ENCODE results near the gene PARN.
A peak's percentile ranks its signal among the peaks of the same experiment; 100 is the strongest.

The PARN gene

GRCh38 chr16:14489460-14489859 lies 140.6 kb downstream of the PARN start:
- TF ChIP-seq, protein P1, sequence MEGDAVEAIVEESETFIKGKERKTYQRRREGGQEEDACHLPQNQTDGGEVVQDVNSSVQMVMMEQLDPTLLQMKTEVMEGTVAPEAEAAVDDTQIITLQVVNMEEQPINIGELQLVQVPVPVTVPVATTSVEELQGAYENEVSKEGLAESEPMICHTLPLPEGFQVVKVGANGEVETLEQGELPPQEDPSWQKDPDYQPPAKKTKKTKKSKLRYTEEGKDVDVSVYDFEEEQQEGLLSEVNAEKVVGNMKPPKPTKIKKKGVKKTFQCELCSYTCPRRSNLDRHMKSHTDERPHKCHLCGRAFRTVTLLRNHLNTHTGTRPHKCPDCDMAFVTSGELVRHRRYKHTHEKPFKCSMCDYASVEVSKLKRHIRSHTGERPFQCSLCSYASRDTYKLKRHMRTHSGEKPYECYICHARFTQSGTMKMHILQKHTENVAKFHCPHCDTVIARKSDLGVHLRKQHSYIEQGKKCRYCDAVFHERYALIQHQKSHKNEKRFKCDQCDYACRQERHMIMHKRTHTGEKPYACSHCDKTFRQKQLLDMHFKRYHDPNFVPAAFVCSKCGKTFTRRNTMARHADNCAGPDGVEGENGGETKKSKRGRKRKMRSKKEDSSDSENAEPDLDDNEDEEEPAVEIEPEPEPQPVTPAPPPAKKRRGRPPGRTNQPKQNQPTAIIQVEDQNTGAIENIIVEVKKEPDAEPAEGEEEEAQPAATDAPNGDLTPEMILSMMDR (IDR thresholded peaks at IDR 0.05; ENCODE audit: low read length, missing control alignments) = peak; percentile 9

GRCh38 chr16:14487579-14487978 lies 142.5 kb downstream of the PARN start:
- no peak for DNase-seq (ENCODE audit: low read depth)
- peak overlapping the region; percentile 49 for H3K4me3 ChIP-seq (replicated peaks; ENCODE audit: low read depth, low read length)
- TF ChIP-seq, protein P1 (IDR thresholded peaks at IDR 0.05; ENCODE audit: low read length, missing control alignments) = no peak

More at GRCh38 chr16:14489460-14489859, 140.6 kb downstream of the PARN start:
- no peak overlapping the region for H3K4me3 ChIP-seq (replicated peaks; ENCODE audit: low read depth, low read length)
- DNase-seq (ENCODE audit: low read depth) = no peak

DNA sequence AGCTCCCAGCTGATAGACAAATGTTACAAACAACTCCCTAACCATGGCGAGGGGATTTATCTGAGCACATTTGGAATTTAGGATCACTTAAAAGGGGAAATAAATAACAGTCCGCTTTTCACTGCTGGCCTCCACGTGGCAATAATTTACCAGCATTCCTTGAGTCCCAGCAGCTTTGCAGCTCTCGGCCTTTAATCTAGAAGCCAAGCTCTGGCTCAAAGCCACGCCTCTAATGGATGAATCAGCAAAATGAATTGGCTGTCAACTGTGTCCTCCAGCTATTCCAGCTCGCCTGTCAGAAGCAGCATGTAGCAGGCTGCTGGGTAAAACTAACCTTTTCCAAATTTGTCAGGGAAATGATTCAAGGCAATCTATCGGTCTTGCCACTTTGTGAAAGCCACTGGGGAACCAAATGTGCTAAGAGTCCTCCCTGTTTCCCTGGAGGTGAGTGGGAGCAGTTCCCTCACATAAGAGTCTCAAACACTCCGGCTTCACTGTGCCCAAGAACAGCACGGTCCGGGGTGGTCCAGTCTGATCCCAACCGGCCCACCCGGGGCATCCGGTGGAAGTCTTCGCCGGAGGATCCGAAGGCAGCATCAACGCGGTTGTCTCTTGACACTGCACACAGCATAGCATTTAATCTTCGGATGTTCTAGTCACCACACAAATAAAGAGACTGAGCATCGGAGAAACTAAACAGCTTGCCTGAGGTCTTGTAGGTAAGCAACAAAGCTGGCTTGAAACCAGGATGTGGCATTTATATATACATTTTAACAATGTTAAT lies 143.3 kb downstream of the PARN start:
- peak; percentile 95 for DNase-seq (ENCODE audit: low read depth)
- peak overlapping the region; percentile 49 for H3K4me3 ChIP-seq (replicated peaks; ENCODE audit: low read depth, low read length)
- TF ChIP-seq, protein P1 (IDR thresholded peaks at IDR 0.05; ENCODE audit: low read length, missing control alignments) = no peak

GRCh38 chr16:14485811-14486519 lies 144.1 kb downstream of the PARN start:
- TF ChIP-seq, protein P1 (IDR thresholded peaks at IDR 0.05; ENCODE audit: low read length, missing control alignments) = no peak
- no peak for DNase-seq (ENCODE audit: low read depth)
- H3K4me3 ChIP-seq (replicated peaks; ENCODE audit: low read depth, low read length) = no peak overlapping the region

DNA sequence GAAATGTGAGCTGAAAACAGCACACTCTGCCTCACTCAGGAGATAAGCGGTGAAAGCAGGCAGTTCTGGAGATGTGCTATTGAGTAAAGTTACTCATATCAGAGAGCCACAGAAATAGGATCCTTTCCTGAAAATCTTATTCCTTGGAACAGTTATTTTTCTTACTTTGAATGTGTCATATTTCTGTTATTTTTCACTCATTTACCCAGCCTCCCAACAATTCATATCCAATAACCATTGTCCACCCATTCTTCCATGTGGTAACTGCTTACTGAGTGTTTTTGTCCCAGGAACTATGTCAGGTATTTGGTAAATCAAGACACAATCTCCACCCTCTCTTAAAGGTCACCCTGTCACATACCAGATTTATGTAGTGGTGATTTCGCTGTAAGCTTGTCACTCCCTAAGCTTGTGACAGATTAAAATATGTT lies 144.9 kb downstream of the PARN start:
- no peak for DNase-seq (ENCODE audit: low read depth)
- no peak overlapping the region for H3K4me3 ChIP-seq (replicated peaks; ENCODE audit: low read depth, low read length)
- TF ChIP-seq, protein P1 (IDR thresholded peaks at IDR 0.05; ENCODE audit: low read length, missing control alignments) = no peak

GRCh38 chr16:14483819-14484385 lies 146.2 kb downstream of the PARN start:
- TF ChIP-seq, protein P1 (IDR thresholded peaks at IDR 0.05; ENCODE audit: low read length, missing control alignments) = no peak
- H3K4me3 ChIP-seq (replicated peaks; ENCODE audit: low read depth, low read length) = no peak overlapping the region
- no peak for DNase-seq (ENCODE audit: low read depth)
